Measurements from ENCODE around the gene JAM3.
"Not testable (repeated sequence)": the region's sequence is repeated elsewhere in the genome, so short reads cannot be mapped to it uniquely, and the experiment has no call there.

JAM3 gene

DNA sequence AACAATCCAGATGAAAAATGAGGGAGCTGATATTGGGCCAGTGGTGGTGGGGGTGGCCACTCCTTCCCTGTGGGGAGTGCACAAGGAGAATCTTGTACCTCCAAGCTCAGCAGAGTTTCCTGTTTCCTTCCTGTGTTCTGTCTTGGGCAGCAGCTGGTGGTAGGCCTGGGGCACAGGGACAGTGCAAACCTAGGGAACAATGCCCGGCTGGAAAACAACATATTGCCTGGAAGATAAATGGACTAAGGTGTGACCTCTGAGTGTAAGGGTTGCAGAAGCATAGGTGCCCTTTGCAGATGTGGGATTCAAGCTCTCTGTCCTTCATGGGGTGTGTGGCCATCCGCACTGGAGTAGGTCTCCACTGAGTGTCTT is 5.8 kb upstream of the JAM3 start:
- no peak for DNase-seq

DNA sequence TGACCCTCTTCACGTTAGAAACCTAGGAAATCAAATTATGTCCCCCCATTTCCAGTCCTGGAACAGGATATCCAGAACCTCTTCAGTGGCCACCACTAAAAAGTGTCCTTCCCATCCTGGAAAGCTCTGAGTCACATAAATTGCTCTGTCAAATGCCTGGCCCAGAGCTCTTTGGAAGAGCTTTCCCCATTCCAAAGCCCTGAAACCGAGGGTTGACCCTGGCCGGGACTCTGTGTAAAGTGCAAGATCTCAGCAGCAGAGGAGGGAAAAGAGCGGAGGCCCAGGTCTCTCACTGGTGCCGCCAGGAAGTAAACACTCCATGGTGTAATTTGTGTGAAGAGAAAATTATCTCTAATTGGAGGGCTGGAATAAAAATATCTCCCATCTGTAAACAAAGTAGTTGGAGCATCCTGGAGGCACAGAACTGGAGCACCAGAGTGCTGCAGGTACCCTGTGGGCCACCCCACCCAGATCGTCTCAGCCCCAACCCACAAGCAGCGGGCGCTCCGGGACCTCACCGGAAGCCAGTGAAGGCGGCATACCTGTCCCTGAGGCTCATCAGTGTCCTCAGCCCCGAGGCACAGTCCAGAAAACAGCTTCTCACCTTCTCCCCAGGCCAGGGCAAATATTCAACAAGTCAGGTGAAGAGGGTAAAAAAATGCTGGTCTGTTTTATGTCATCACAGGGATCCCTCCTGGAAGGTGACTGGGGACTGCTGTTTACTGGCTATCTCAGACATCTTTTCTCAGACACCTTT is 4.7 kb upstream of the JAM3 start:
- no peak for DNase-seq

DNA sequence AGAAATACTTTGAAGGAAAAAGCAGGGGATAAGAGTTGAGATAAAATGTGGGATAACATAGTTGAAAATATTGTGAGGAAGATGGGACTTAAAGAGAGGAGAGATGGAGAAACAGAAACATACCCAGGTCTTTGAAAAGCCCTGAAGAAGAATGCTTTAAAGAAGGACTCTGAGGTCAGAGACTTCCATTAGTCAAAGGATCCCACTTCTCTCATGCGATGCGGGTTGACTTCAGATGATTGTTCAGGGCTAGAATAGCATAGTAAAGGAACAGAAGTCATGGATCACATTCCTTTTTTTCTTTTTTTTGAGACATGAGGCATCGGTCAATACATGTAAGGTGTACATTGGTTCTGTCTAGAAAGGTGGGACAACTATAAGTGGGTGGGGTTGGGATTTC is 3.5 kb upstream of the JAM3 start:
- no peak for DNase-seq

DNA sequence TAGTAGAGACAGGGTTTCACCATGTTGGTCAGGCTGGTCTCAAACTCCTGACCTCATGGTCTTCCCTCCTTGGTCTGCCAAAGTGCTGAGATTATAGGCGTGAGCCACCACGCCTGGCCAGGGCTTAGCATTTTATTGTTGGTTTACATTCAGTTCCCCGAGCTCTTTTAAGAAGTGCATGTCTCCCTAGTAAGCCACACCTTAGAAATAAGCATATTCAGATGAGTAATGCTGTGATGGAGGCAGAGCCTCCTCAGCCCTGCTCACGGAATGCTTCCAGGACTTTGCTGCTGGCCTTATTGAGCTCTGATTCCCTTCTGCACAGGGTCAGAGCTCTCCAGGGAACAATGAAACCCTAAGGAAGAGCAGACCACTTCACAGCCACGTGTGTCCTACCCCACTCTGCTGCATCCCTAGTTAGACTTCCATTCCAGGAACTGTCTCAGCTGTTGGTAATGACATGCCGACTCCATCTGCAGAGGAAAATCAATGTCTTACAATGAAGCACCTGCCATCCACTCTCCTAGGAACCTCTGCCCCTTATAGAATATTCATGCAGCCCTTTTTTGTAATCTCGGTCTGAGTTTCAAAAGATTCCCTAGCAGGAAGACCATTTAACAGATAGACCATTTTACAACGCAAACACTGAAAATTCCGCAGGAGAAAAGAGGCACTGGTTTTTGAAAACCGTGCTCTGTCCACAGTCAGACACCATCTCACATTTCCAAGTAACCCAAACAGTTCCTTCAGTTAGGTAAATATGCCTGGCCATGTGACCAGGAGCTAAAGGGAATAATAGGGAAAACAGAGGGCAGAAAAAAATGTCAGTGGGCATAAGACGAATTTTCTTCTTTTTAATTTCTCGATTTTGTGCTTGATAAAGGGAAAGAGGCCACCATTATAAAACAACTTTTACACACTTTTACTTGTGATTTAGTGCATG is 1.7 kb upstream of the JAM3 start:
- no peak for DNase-seq

DNA sequence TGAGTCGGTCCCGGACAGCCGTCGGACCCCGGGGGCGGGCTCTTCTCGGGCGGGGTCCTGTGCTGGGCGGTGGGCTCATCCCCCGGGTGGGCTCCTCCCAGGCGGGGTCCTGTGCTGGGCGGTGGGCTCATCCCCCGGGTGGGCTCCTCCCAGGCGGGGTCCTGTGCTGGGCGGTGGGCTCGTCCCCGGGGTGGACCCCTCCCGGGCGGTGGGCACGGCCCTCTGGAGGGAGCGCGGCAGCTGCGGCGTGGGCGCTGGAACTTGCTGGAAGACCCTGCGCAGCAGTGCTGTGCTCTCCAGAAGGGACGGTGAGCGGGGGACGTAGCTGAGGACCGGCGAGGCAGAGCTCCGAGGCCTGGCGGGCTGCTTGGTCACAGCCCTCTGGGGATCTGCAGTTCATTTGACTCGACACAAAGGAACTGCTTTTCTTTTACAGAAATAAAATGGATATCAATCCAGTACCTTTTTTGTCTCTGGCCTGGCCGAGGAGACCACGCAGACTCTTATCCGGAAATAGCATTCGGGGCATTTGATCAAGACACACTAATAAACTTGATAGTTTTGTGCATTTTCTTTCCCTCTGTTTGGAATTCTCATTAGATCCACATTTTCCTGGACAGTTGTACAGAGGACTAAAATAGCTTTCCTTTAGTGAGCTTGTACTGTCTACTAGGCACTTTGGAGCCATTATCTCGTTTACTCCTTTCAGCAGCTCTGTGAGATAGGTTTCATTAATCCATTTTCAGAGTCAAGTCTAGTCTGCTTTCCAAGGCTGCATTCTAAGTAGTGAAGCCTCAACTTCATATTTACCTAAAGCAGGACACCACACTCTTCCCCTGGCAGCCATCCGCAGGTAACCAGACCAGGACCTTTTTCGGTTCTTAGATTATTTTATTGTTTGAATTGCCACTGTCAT is 812 bp downstream of the JAM3 start:
- no peak for DNase-seq

DNA sequence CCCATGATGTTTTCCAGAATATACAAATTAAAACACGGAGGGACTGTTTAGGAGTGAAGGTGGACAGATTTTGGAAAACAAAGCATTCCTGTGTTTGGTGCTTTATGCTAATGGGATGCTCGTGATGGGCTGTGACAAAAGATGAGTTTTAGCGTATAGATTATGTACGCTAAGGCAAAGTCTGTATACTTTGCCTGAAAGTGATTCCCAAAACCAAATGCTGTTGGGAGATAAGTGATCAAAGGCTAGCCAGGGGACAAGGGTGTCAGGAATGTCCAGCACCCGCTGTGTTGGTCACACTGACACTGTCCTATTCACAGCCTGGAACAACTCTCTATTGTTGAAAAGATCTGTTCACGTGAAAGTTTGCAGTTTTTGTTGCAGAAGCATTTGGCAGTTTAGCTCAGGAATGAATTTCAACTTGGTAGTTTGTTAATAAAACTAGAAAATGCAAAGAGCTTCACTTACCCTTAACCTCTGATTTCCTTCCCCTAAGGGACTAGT is 1.5 kb downstream of the JAM3 start:
- DNase-seq, result no peak

DNA sequence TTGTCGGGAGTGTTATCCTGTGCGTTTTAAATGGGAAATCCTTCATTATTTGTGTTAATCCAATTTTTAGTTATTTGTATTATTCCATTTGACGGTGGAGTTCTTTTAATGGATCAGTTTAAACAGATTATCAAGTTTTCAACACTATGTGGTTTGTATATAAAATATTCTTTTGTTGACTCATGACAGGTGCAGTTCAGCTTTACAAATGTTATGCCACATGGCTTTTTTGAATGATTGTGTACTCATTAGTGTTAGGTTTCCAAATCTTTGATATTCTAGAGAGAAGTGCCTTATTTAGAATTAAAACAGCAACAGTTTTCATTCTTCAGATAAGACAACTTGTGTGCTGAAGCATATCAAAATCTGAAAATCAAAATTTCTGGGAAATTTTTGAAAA is 2.4 kb downstream of the JAM3 start:
- DNase-seq, result no peak

DNA sequence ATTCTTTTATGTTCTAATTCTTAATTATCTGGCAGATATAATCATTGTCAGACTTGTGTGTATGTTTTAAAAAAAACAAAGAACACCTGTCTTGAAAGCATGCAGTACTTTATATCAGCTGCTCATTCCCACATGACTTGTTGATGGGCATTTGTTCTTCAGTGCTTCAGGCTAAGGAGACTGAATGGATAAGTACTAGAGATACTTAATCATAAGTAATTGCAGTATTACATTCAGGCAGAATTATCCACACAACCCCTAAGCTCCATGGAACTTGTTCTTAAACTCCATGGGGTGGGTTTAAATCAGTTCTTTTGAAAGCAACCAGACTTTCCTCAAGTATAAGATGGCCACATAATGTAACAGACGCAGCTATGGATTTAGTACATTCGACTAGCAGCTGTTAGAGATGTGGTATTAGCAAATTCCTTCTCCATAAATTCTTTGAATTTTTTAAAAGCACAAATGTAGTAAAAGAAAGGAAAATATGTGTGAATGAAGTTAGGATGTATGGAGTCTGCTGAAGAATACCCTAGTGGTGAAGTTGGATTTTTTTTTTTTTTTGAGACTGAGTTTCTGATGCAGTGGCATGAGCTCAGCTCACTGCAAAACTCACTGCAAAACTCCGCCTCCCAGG is 3.0 kb downstream of the JAM3 start:
- no peak for DNase-seq

DNA sequence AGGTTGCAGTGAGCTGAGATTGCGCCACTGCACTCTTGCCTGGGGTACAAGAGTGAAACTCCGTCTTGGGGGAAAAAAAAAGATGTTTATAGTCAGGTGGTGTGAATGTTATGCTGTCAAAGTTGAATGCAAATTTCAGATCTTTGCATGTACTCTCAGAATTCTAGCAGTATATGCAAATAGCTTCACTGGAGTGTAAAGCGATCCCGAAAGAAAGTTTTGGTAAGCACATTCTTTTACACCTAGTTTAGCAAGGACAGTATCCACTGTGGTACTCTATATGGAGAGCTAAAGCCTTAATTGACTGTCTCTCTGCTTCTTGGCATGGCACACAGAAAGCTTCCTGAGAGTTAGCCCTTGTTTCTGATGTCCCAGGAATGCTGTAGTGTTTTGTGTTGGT is 4.0 kb downstream of the JAM3 start:
- DNase-seq, result no peak

DNA sequence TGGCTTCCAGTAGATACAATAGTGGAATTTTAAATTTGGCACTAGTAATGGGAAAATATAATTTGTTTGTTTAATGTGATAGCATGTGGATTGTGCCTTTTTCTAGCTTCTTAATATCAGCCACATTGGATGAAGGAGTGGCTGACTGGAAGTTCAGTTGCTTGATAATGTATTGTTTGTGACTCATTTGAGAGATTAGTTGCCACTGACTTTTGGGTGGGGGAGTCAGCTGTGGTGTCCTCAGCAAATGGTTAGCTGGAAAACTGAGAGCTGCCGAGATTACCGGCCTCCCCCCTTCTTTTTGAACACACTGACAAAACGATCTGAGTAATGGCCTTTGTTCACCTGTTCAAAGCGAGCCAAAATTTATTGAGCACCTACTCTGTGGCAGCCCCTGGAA is 5.5 kb downstream of the JAM3 start:
- DNase-seq, result no peak

DNA sequence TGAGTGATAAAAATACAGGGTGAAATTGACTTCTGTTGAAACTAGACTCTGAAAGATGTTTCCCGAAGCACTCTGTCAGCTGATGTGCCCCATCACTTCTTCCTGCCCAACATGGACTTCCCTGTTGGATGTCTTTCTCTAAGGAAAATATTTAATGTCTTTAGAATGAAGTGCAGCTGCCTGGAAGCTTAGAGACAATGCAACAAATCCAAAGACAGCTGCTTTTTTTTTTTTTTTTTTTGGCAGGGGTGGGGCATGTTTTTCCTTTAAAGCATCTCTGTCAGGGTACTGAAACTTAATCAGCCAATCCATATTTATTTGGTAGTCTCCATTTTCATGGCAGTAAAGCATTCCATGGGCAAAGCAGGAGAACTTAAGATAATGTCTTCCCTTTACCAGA is 5.9 kb downstream of the JAM3 start:
- DNase-seq, result no peak

DNA sequence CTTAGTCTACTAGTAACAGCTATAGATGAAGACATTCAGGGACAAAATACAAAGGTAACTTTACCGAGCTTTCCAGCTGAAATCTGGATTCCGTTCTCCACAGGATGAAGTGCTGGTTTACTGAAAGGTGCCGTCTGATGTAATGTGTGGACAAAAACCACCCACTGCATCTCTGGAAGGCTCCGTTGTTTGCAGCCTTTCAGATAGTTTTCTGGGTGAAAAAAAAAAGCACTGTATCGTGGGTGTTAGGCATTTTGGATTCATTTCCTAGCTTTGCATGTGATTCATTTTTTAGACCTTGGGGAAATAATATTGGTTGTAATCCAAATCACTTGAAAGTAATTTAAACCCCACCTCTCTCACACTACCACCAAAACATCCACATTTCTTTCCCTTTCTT is 10.4 kb downstream of the JAM3 start:
- no peak for DNase-seq

DNA sequence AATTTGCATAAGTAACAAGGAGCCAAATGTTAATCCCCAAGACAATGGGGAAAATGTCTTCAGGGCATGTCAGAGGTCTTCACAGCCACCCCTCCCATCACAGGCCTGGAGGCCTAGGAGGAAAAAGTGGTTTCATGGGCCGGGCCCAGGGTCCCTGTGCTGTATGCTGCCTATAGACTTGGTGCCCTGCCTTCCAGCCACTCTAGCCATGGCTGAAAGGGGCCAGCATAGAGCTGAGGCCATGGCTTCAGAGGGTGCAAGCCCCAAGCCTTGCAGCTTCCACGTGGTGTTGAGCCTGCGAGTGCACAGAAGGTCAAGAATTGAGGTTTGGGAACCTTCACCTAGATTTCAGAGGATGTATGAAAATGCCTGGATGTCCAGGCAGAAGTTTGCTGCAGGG is 12.4 kb downstream of the JAM3 start:
- not testable (repeated sequence) for DNase-seq

DNA sequence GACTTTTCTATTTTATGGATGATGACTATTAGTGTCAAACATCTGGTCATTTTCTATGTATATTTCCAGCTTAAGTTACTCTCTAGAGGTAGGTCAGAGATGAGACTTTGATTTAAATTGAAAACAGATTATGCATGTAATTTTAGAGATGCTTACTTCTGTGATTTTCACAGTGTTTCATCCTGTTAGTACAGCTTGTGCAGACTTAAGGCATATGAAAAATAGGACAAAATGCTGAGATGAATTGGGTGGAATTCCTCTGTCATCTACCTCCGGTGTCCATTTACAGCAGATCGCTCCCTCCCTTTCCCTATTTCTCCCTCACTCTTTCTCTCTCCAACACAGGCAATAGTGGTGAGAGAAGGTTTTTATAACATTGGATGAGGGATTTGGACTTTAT is 14.1 kb downstream of the JAM3 start:
- no peak for DNase-seq

DNA sequence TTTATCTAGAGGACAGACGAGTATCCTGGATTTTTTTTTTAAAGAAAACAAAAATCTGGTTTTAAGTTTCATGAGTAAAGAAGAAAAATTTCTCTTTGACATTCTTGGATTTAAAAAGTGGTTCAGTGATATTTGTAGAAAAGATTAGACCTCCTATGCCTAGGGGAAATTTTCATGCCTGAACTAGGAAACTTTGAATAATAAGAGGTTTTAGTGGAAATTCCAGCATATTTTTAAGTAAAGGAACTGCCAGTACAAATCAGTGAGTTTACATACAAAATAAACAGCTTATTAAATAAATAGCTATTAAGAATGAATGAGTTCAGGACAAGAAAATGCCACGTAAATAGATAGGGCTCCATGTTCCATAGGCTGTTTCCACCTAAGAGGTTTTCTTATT is 17.5 kb downstream of the JAM3 start:
- no peak for DNase-seq

DNA sequence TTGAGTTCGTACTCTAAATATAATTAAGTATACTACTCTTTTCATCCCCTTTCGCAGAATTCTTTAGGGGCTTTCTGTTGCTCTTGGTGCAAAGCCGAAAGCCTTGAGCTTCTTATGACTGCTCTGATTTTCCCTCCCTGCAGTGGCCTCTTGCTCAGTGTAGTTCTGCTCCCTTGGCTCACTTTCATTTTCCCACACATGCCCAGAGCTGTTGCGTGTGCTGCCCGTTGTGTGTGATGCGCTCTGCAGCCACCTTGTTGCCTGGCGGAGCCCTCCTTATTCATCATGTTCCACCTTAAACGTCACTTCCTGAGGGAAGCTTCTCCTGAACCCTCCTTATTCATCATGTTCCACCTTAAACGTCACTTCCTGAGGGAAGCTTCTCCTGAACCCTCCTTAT is 23.1 kb downstream of the JAM3 start:
- not testable (repeated sequence) for DNase-seq

DNA sequence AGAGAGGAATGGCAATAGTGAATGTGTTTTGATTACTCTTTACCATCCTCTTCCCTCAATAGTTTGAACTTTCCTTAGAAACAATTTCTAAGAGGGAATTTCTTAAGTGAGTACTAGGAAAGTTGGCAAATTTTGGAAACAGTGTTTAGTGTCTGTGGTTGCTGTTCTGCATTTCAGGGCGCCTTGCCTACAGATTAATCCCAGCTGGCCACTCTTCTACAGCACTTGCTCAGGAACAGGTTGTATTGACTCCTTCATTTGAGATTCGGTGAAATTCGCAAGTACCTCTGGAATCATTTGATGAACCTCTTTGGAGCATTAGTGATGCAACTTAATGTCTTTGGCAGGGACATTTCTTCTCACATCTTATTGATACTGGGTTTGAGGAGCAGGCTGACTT is 28.3 kb downstream of the JAM3 start:
- no peak for DNase-seq

DNA sequence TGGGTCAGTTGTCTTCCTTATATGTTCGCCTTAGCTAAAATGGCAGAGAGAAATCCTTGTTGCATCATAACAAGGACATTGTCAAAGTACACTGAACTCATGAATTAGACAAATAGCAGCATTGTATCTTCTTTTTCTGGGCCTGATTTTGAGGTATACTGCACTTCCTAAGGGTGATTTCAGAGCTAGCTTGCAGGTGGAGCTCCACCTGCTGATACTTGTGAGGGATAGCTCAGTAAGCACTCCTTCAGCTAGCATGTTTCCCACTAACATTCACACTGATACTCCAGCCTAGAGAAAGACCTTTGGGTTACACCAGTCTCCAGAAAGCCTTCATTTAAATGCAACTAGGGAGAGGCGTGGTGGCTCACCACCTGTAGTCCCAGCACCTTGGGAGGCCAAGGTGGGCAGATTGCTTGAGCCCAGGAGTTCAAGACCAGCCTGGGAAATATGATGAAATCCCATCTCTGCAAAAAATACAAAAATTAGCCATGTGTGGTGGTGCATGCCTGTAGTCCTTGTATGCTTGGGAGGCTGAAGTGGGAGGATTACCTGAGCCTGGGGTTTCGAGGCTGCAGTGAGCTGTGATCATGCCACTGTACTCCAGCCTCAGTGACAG is 29.8 kb downstream of the JAM3 start:
- DNase-seq, result no peak

DNA sequence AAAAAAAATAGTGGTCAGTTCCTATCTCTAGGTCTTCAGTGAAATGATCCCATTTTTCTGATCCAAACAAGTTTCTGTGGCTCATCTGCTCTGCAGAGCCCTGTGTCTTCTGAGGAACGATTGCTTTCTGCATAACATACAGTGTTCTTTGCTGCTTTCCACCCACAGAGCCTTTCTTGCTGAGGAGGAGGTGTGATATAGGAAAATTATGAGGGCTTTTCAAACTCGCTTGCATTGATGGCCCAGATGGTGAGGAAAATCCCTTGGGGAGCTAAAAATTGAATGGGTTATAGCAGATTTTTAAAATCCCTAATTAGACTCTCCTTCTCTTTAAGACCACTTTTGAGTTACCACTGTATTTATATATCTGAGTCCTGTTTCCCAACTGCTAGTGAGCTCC is 31.3 kb downstream of the JAM3 start:
- DNase-seq, result no peak

DNA sequence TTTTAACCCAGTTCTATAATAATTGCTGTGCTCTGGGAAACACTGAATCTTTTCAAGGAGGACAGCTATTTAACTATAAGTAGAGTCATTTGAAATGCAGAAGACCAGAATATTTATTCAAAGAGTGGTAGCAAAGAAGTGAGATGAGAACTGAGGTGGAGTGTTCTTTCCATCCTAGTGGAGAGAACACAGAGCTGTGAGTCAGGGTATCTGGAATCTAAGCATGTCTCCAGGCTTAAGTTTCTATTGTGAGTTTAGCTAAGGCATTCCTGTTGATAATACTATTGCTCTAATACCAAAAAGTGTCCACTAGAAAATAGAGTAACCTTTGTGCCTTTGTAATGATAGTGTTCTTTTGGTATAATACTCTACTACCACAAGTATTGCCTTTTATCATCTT is 32.4 kb downstream of the JAM3 start:
- no peak for DNase-seq

DNA sequence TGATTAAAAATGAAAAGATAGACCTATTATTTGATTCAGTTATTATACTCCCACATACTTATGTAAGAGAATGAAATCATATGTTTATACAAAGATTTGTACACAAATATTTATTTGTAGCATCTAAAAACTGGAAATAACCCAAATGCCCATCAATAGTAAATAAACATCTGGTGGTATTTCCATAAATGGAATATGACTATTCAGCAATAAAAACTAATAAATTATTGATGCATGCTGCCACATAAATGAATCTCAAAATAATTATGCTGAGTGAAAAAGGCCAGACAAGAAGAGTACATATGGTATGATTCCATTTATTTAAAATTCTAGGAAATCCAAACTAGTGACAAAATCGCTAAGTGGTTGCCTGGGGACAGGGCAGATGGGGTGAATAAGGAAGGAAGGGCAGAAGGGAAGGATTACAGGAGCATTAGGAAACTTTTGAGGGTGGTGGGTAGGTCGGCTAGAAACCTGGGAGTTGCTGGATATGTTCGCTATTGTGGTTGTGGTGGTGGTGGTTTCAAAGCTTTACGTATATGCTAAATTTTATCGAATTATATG is 41.5 kb downstream of the JAM3 start:
- no peak for DNase-seq

DNA sequence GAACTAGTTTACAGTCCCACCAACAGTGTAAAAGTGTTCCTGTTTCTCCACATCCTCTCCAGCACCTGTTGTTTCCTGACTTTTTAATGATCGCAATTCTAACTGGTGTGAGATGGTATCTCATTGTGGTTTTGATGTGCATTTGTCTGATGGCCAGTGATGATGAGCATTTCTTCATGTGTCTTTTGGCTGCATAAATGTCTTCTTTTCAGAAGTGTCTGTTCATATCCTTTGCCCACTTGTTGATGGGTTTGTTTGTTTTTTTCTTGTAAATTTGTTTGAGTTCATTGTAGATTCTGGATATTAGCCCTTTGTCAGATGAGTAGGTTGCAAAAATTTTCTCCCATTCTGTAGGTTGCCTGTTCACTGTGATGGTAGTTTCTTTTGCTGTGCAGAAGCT is 44.9 kb downstream of the JAM3 start:
- DNase-seq, result not testable (repeated sequence)
